Measurements from ENCODE around the gene ELL2. TPM values are rescaled to one million over a fixed set of nuclear protein-coding genes. Genes with fewer than 3 reads are reported as not detected.

ELL2 gene
- total RNA-seq, 1 donor from 2014 or later = 21.6 TPM

DNA sequence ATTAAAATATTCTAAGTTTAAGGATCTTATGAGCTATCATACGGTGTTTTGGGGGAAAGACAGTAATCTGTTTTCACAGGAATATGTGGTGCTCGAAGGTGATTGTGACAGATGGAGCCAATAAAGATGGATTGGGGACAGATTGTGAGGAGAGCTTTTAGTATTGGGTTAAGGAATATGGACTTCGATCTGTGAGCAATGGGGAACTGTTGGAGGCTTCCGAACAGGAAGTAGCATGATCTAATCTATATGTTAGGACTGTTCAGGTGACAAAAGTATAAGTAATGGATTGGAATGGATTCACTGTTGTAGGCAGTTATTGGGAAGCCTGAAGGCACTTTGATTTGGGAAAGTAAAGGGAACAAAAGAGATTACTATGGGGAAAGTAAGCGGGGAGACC lies 7.4 kb upstream of the ELL2 start:
- H3K36me3 Mint-ChIP-seq (ENCODE audit: low read depth, unreplicated experiment) = no peaks in the 10 kb centered on the region
- H3K9me3 Mint-ChIP-seq (ENCODE audit: unreplicated experiment) = no peaks in the 10 kb centered on the region
- no peak overlapping the region for H3K27ac Mint-ChIP-seq (ENCODE audit: unreplicated experiment)
- no peak overlapping the region for H3K4me3 Mint-ChIP-seq (ENCODE audit: unreplicated experiment)
- no peaks in the 10 kb centered on the region for H3K4me1 Mint-ChIP-seq (ENCODE audit: unreplicated experiment)
- H3K27me3 Mint-ChIP-seq (ENCODE audit: unreplicated experiment) = peaks cover 2% of the 10 kb centered on the region
- no peak for DNase-seq (ENCODE audit: low spot score)
- TF ChIP-seq, protein P1, sequence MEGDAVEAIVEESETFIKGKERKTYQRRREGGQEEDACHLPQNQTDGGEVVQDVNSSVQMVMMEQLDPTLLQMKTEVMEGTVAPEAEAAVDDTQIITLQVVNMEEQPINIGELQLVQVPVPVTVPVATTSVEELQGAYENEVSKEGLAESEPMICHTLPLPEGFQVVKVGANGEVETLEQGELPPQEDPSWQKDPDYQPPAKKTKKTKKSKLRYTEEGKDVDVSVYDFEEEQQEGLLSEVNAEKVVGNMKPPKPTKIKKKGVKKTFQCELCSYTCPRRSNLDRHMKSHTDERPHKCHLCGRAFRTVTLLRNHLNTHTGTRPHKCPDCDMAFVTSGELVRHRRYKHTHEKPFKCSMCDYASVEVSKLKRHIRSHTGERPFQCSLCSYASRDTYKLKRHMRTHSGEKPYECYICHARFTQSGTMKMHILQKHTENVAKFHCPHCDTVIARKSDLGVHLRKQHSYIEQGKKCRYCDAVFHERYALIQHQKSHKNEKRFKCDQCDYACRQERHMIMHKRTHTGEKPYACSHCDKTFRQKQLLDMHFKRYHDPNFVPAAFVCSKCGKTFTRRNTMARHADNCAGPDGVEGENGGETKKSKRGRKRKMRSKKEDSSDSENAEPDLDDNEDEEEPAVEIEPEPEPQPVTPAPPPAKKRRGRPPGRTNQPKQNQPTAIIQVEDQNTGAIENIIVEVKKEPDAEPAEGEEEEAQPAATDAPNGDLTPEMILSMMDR (IDR thresholded peaks at IDR 0.05; ENCODE audit: unreplicated experiment) = no peak

DNA sequence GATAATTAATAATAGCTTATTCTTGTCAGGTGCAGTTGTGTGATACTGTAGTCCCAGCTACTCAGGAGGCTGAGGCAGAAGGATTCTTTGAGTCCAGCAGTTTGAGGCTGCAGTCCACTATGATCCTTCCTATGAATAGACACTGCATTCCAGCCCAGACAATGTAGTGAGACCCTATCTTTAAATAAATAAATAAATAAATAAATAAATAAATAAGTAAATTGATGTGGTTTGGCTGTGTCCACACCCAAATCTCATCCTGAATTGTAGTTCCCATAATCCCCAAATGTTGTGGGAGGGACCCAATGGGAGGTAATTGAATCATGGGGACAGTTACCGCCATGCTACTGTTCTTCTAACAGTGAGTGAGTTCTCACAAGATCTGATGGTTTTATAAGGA lies 5.6 kb upstream of the ELL2 start:
- H3K9me3 Mint-ChIP-seq (ENCODE audit: unreplicated experiment) = no peaks in the 10 kb centered on the region
- TF ChIP-seq, protein P1 (IDR thresholded peaks at IDR 0.05; ENCODE audit: unreplicated experiment) = no peak
- no peak overlapping the region for H3K27ac Mint-ChIP-seq (ENCODE audit: unreplicated experiment)
- H3K27me3 Mint-ChIP-seq (ENCODE audit: unreplicated experiment) = no peaks in the 10 kb centered on the region
- H3K4me3 Mint-ChIP-seq (ENCODE audit: unreplicated experiment) = no peak overlapping the region
- H3K36me3 Mint-ChIP-seq (ENCODE audit: low read depth, unreplicated experiment) = no peaks in the 10 kb centered on the region
- H3K4me1 Mint-ChIP-seq (ENCODE audit: unreplicated experiment) = peaks cover 5% of the 10 kb centered on the region
- DNase-seq (ENCODE audit: low spot score) = no peak

DNA sequence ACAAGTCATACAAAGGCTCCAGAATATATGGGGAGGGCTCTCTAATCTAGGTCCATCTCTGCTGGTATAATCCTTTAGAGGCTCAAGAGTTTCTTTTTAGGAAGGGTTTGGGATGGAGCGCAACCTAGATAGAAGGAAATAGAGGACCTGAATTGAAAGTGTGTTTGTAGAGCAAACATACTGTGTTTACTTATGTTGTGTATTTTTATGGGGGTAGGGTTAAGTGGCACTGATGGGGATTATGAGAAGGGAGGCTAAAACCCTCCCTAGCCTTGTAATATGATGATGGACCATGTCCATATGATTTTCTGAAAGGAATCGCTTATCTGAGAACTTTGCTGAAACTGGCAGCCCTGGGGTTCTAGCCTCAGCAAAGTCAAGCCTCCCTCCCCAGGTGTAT lies 4.4 kb upstream of the ELL2 start:
- Mint-ChIP-seq H3K4me1 (ENCODE audit: unreplicated experiment) (peaks cover 10% of the 10 kb centered on the region), H3K27me3 (ENCODE audit: unreplicated experiment) (peaks cover 5% of the 10 kb centered on the region), H3K4me3 (ENCODE audit: unreplicated experiment) (no peak overlapping the region), H3K9me3 (ENCODE audit: unreplicated experiment) (no peaks in the 10 kb centered on the region), H3K27ac (ENCODE audit: unreplicated experiment) (no peak overlapping the region), H3K36me3 (ENCODE audit: low read depth, unreplicated experiment) (no peaks in the 10 kb centered on the region)
- no peak for DNase-seq (ENCODE audit: low spot score)
- TF ChIP-seq, protein P1 (IDR thresholded peaks at IDR 0.05; ENCODE audit: unreplicated experiment) = no peak

DNA sequence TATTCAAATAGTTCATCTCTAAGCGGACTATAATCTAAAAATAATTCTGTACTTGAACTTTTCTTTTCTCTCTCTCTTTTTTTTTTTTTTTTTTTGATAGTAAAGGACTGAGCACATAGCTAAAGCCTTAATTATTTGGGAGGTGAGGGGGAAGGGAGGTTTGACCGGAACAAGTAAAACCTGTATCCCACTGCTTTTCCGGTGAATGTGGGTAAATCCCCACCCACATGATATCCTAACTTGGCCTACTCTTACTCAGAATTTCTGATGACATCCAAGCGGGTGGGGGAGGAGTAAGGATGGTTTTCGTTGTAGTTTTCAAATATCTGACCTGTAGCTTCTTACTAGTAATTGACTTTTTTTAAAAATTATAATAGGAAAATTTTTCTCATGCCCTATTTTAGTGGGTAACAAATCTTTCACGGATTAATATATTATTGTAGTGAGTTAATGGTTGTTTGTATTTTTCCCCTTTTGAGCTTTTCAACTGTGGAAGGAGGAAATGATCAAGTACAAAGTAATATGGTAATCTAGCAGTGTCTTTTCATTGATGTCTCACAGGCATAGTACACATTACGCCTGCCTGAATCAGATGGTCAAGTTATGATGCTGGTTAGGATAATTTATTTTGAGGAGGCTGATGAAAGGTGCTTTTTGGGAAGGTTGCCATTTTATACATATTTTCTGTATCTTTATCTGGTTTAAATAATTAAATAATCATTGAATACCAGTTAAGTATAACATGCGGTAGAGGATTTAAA lies 2.2 kb upstream of the ELL2 start:
- DNase-seq (ENCODE audit: low spot score) = no peak
- peaks cover 8% of the 10 kb centered on the region for H3K36me3 Mint-ChIP-seq (ENCODE audit: low read depth, unreplicated experiment)
- H3K4me3 Mint-ChIP-seq (ENCODE audit: unreplicated experiment) = no peak overlapping the region
- TF ChIP-seq, protein P1 (IDR thresholded peaks at IDR 0.05; ENCODE audit: unreplicated experiment) = no peak
- peaks cover 31% of the 10 kb centered on the region for H3K4me1 Mint-ChIP-seq (ENCODE audit: unreplicated experiment)
- H3K27me3 Mint-ChIP-seq (ENCODE audit: unreplicated experiment) = peaks cover 11% of the 10 kb centered on the region
- no peaks in the 10 kb centered on the region for H3K9me3 Mint-ChIP-seq (ENCODE audit: unreplicated experiment)
- H3K27ac Mint-ChIP-seq (ENCODE audit: unreplicated experiment) = no peak overlapping the region

DNA sequence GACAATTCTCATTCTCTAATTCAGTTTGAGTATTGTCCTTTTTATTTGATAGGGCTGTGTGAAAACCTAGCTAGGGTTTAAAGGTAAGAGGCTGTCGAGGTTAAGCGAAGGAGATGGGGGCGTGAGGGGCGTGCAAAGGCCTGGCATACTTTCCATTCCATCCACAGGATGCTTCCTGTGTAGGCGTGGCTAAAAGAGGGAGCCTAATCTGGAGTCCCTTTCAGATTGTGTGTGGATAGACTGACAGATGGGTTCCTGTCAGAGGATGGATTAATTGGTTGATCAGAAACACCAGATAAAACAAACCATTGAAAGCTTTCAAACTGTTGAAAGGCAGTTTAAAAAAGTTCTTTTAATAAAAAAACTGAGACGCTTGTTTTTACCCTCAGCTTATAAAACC lies 1.1 kb upstream of the ELL2 start:
- DNase-seq (ENCODE audit: low spot score) = peak; percentile 13
- TF ChIP-seq, protein P1 (IDR thresholded peaks at IDR 0.05; ENCODE audit: unreplicated experiment) = no peak
- Mint-ChIP-seq H3K36me3 (ENCODE audit: low read depth, unreplicated experiment) (peaks cover 8% of the 10 kb centered on the region), H3K4me1 (ENCODE audit: unreplicated experiment) (peaks cover 36% of the 10 kb centered on the region), H3K9me3 (ENCODE audit: unreplicated experiment) (no peaks in the 10 kb centered on the region), H3K27ac (ENCODE audit: unreplicated experiment) (no peak overlapping the region), H3K27me3 (ENCODE audit: unreplicated experiment) (peaks cover 11% of the 10 kb centered on the region), H3K4me3 (ENCODE audit: unreplicated experiment) (peak overlapping the region; percentile 96)

Measured in endothelial cell (in vitro differentiated cells).